Coronary artery (tissue), 2 donors: ENCODE measurements around the gene CACNA1B.
A peak's percentile ranks its signal among the peaks of the same experiment; 100 is the strongest.

Source experiments
- DNase-seq: peaks from one replicate; pipeline ENCODE4 v3.0.0-alpha.2; 2017; ENCODE audit warnings: low spot score
- H3K27ac ChIP-seq, 2 donors: fragments of 200-600 bp; sonication (generic); one replicate each; pipeline ENCODE4 v1.5.1; 2016 to 2019
- H3K4me3 ChIP-seq: fragments of 200-600 bp; sonication (generic); 2 replicates; pipeline ENCODE4 v1.5.1; 2016; ENCODE audit warnings: mild to moderate bottlenecking, moderate library complexity
- CTCF ChIP-seq: fragments of 200-600 bp; sonication (generic); IDR thresholded peaks from one replicate; pipeline ENCODE4 v1.5.1; 2019; ENCODE audit warnings: antibody characterized with exemption

CACNA1B gene

GRCh38 chr9:137969008-137969407 lies 91.4 kb downstream of the CACNA1B start:
- DNase-seq: no peak
- TF ChIP-seq CTCF: no peak
- H3K27ac ChIP-seq: no peak overlapping the region
- H3K4me3 ChIP-seq: no peak overlapping the region

- Histone ChIP-seq H3K4me3 (no peak overlapping the region), H3K27ac (no peak overlapping the region)
- no peak for TF ChIP-seq CTCF
- DNase-seq: no peak
Observed at GRCh38 chr9:137969685-137970084, 92.1 kb downstream of the CACNA1B start.

GRCh38 chr9:137970098-137970497 lies 92.5 kb downstream of the CACNA1B start:
- no peak for DNase-seq
- Histone ChIP-seq H3K27ac (no peak overlapping the region), H3K4me3 (no peak overlapping the region)
- no peak for TF ChIP-seq CTCF

GRCh38 chr9:137970686-137971476 lies 93.3 kb downstream of the CACNA1B start:
- peak; percentile 49 for DNase-seq
- no peak for TF ChIP-seq CTCF
- Histone ChIP-seq H3K4me3 (no peak overlapping the region), H3K27ac (no peak overlapping the region)

GRCh38 chr9:137971477-137972138 lies 94.0 kb downstream of the CACNA1B start:
- DNase-seq: no peak
- no peak for TF ChIP-seq CTCF
- no peak overlapping the region for H3K27ac ChIP-seq
- no peak overlapping the region for H3K4me3 ChIP-seq

GRCh38 chr9:137972355-137972987 lies 94.9 kb downstream of the CACNA1B start:
- TF ChIP-seq CTCF: no peak

More at GRCh38 chr9:137972355-137972987, 94.9 kb downstream of the CACNA1B start:
- DNase-seq: peak; percentile 56
- no peak overlapping the region for H3K27ac ChIP-seq
- H3K4me3 ChIP-seq: no peak overlapping the region
